GM19438 (cell line): ENCODE results near the gene RBBP8NL.

Experiments
- ATAC-seq: cut with Tn5 transposase; IDR thresholded peaks from one replicate; pipeline ENCODE4 v1.9.1; 2021; ENCODE audit warnings: low read depth; ENCODE audit not compliant: unreplicated experiment

Gene RBBP8NL, protein sequence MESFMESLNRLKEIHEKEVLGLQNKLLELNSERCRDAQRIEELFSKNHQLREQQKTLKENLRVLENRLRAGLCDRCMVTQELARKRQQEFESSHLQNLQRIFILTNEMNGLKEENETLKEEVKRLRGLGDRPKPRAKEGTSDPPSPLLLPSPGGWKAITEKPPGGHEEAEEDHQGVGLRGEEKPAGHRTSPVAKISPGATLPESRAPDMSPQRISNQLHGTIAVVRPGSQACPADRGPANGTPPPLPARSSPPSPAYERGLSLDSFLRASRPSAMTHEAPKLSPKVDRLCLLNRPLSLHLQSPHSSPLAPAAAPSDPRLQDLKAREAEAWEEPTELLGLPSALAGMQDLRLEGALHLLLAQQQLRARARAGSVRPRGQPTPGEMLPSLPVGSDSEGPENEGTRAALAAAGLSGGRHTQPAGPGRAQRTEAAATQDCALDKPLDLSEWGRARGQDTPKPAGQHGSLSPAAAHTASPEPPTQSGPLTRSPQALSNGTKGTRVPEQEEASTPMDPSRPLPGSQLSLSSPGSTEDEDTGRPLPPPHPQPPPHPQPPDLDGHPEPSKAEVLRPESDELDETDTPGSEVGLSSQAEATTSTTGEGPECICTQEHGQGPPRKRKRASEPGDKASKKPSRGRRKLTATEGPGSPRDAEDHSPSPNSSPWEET

DNA sequence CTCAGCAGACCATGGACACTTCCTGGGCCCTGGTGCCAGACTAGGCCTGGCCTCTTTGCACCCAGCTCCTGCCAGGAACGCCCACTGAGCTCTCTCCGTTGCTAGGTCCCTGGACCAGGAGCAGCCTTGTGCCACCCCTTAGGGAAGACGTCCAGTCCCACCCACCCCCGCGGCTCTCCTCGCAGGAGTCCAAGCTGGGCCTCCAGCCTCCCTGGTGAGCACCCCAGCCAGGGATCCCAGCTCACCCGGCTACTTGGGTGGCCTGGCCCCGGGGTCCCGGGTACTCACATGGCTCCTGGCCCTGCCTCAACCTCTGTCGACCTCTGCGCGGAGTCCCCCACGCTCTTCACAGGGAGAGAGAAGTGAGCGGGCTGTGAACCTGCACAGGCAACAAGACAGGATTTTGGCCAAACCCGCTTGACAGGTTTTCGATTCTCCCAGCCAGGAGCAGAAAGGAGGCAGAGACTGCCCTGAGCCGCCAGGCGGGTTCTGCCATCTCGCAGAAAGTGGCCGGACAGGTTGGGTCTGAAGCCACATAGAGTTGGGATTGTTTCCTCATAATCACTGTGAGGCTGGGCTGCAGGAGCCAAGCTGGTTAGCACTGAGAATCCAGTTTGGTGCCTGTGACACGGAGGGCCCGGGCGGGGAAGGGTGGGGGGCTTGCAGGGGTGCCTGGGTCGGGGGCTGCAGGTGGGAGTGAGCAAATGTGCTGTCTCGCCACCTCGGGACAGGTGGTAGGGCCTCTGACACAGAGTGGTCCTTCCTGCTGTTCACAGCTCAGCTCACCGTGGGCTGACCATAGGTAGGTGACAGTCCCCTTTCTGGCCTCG lies at the start of gene RBBP8NL:
TSS of gene RBBP8NL (minus strand) at position 368 of the 830 bp plus-strand sequence. CDS start 7,892 bp downstream, outside the sequence.
- no peak for ATAC-seq

- ATAC-seq, result no peak
These were observed 48.9 kb upstream of the RBBP8NL start for GRCh38 chr20:62476056-62476838.

DNA sequence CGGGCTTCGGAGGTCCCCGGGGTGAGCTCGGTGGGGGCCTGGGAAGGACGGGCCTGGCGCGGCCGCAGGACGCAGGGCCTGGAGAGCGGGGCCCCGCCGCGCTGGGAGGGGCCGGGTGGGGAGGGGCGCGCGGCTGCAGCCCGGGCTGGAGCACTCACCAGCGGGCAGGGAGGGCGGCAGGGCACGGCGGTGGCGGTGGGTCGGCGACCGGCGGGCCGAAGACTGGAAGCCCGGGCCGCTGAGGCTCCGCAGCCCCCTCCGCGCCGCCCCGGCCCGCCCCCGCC lies 48.4 kb upstream of the RBBP8NL start, which contains the start of gene GATA5:
TSS of gene GATA5 (minus strand) at position 224 of the 284 bp plus-strand sequence. CDS start 474 bp downstream, outside the sequence.
- no peak for ATAC-seq

DNA sequence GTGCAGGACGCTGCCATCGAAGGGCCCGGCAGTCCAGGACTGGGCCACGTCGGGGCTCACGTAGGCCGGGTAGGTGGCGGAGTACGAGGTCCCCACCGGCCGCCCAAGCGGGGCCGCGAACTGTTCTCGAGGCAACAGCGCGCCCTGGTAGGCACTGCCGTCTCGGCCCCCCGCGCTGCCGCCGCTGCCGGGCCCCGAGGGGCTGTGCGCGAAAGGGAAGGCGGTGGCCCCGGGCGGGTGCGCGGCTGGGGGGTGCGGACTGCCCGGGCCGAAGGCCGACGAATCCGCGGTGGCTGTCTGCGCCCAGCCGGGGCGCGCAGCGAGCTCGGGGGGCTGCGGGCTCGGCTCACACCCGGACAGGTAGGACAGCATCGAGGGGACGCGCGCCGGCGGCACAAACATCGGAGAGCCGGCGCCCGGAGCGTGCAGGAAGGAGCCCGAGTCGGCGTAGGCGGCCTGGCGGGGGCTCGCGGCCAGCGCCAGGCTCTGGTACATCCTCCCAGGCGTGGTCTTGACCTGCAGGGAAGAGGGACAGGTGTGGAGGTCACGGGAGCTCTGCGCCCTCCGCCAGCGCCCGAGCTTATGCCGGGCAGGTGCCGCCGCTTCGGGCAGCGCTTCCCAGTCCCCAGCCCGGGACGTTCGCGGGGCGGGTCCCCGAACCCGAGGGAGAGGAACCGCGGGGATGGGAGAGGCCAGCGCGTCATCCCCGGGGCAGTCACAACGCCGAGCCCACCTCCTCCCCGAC lies 47.9 kb upstream of the RBBP8NL start:
- no peak for ATAC-seq

GRCh38 chr20:62474604-62475026 lies 47.3 kb upstream of the RBBP8NL start:
- ATAC-seq, result no peak

GRCh38 chr20:62473717-62474603 lies 46.6 kb upstream of the RBBP8NL start:
- no peak for ATAC-seq

GRCh38 chr20:62472941-62473585 lies 45.7 kb upstream of the RBBP8NL start:
- ATAC-seq, result no peak

DNA sequence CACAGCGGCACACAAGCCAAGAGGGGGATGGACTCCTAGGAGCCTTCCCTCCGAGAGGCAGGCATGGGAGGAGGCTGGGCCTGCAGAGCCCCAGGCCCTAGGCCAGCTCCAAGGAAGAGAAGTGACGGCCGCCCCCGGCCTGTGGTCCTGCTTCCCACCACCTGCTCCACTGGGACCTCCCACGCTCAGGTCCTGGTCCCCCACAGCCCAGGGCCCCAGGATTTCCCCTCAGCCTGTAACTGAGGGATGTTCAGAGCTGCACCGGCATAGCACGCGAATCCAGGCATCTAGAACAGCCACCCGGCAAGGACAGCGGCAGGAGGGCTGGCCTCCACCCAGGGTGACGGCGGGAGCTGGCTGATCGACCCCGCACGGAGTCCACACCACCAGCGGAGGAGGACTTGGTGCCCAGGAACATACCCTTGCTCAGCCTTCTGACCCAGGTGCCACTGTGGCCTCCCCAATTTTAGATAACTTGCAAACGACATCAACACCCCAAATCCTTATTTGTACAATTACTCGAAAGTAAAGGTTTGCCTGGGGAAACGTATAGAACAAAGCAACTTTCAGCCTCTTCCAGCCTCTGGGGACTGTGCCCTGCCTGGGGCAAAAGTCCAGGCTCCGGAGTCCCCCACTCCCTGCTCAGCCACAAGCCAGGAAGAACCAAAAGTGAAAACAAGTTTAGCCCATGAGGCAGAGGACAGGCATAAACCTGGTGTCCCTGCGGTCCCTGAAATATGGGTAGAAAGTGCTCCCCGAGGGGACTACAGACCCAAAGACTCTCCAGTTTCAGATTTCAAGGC lies 45.0 kb upstream of the RBBP8NL start:
- ATAC-seq, result no peak

GRCh38 chr20:62470459-62470858 lies 43.1 kb upstream of the RBBP8NL start:
- no peak for ATAC-seq

DNA sequence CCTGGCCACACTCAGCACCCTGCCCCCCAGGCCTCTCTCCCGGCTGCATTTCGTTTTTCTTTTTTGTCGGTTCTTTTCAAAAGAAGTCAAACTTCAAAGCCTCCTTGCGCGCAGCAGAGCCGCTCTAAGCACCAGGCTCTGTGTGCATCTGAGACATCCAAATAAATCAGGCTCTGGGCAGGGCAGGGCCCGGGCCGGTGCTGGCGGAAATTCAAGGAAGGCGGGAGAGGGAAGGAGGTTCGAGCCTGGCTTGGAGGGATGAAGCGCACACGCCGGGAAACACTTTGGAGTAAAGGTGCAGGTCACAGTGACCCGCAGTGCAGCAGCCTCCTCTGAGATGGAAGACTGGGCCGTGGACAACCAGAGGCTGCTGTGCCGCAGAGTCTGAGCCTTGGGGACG lies 42.7 kb upstream of the RBBP8NL start:
- ATAC-seq, result no peak

DNA sequence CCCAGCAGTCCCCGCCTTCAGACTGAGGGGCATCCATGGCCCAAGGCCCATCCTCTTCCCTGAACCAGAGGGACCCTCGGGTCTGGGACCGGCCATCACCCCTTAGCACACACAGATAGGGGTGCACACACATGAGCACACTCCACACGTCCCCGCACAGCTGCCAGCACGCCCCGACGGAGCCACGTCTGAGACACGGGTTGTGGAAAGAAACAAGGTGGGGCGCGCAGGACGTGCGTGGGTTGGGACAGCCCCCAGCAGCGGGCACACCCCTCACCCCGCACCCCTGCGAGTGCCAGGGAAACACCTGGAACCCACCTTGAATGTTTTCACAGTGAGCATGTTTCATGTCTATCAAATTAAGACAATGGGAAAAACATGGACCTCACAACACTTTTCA lies 42.0 kb upstream of the RBBP8NL start:
- no peak for ATAC-seq

- no peak for ATAC-seq
These were observed 39.6 kb upstream of the RBBP8NL start for GRCh38 chr20:62466806-62467537.

DNA sequence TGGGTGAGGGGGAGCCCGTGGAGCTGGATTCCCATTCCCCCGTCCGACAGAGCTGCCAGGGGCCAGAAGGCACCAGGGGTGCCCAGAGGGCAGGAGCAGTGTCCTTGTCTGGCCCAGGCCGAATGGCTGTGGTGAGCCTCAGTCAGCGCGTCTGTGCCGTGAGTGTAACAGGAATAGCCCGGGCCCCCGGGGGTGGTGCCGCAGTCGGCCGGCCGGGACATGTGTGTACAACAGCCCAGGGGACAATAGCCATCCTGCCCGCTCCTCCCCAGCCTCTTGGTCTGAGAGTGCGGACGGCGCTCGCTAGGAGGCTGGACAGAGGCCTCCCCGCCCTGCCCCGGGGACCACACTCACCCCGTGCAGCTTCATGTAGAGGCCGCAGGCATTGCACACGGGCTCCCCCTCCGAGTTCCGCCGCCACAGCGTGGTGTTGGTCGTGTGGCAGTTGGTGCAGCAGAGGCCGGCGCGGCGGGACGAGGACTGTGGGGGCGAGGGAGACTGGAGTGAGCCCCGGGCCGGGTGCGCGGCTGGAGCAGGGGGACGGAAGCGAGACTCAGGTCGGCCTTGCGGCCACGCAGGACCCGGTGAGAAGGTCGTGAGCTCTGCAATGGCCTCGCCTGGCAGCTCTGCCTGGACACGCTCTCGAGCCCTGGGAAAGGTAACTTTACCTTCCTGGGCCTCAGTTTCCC lies 38.9 kb upstream of the RBBP8NL start:
- ATAC-seq, result no peak

- ATAC-seq, result no peak
These were observed 37.7 kb upstream of the RBBP8NL start for GRCh38 chr20:62464990-62465389.

- no peak for ATAC-seq
These were observed 37.1 kb upstream of the RBBP8NL start for GRCh38 chr20:62464425-62464770.

DNA sequence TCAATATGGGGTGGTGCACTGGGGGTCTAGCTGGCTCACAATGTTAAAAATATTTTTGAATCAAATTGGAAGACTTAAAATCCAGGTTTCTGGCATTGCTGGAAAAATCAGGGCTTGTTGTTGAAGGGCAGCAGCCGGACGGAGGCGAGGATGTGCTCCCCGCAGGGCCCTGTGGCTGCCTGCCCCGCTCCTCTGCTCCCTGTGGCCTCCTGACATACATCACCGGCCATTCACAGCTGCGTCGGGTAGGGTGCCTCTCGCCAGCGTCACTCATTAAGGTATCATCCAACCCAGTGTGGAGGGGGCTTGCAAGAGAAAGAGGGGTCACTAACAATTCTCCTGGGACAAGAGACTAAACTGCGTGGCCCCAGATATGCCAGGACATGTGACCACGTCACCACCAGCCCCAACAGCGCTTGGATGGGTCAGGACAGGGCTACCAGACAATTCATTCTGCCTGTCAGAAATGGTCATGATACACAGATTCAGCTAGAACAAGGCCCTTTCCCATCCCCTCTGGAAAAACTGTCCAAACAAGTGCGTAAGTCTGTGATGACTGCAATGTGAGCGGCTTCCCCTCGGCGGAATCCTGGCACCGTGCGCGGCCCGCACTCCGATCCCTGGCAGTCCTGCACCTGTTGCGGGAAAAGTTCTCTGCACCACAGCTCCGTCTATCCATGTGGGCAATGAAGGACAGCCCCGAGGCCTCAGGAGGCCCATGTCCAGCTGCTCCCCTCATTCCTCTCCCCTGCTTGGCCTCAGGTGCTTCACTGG lies 36.5 kb upstream of the RBBP8NL start:
- ATAC-seq, result no peak
